D341Med (cell line): ENCODE data around the gene VEGFA.

ENCODE experiments used
- DNase-seq: peaks from one replicate; pipeline ENCODE4 v3.0.0; 2012; ENCODE audit warnings: low spot score

The VEGFA gene

DNA sequence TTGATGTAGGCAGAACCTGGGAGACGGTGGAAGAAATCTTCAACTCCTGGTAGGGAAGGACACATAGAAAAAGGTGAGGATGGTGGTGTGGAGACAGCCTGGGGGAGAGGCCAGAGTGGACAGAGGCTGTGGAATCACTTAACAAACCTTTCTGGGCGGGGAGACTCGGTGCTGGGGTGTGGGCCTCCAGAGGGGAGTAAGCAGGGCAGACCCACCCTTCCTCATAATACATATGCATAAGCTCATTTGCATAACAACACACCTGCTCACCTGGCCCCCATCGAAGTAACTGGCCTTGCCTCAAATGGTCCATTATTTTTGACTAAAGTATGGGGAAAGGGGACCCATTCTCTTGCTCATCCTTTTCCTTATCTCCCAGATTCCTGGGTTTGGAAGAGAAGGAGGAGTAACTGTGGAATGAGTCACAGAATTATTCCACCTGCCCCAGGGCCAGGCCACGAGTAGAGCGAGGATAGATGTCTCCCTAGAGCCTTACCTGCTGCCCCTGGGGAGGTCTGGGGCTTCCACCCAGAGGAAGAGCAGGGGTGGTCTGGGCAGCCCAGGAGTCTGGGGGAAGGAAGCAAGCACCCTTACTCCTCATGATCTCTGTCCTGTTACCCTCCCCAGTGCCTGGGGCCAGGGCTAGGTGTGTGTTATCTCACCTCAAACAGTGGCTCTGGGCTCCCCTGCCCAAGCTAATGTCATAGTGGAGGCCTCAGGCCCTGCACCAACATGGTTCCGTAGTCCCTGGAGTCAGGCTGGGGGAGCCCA, 10.7 kb upstream of the VEGFA start:
- DNase-seq = no peak

DNA sequence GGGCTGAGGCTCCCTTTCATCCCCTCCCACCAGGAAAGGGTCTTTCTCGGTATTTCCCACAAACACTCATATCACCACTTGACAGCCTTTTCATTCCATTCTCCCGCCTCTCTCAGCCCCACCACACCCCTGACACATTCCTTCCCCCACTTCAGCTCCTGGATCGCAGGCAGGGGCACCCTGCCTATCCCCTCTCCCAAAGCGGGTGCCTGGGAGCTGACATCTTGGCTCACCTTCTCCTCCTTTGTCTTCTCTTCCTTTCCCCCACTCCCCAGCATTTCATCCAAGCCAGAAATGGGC, 10.2 kb upstream of the VEGFA start:
- no peak for DNase-seq

GRCh38 chr6:43760210-43761168, 9.5 kb upstream of the VEGFA start:
- DNase-seq = no peak

DNA sequence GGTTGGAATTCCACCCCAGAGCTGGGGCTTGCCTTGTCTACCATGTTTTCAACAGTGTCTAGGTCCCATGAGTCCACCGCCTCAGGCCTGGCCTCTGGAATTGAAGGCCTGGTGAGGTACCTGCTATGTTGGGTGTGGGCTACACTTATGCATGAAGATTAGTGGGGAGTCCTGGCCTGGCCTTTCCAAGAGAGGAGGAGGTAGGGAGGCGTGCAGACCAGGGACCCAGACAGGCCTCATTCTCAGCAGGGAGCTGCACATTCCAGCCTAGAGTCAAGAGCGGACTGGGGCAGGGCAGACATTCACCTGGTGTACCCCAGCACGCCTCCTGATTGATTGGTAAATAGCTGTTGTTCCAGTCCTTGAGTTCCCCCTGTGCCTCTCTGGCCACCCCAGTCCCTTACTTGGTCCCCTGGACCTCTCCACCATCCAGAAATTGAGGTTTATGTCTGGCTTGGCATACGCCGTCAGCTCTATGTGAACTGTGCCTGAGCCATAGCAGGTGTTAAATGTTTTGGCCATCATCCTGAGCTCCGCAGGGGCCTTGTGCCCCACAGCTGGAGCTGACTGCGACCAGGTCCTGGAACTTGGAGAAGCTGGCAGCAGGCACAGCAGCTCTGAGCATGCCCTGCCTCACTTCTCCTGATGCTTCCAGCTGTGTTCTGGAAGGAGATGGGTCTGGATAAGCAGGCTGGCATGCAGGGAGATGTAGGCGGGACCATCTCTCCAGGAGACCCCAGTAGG, 8.2 kb upstream of the VEGFA start:
- DNase-seq = no peak

GRCh38 chr6:43762410-43762768, 7.6 kb upstream of the VEGFA start:
- no peak for DNase-seq

DNA sequence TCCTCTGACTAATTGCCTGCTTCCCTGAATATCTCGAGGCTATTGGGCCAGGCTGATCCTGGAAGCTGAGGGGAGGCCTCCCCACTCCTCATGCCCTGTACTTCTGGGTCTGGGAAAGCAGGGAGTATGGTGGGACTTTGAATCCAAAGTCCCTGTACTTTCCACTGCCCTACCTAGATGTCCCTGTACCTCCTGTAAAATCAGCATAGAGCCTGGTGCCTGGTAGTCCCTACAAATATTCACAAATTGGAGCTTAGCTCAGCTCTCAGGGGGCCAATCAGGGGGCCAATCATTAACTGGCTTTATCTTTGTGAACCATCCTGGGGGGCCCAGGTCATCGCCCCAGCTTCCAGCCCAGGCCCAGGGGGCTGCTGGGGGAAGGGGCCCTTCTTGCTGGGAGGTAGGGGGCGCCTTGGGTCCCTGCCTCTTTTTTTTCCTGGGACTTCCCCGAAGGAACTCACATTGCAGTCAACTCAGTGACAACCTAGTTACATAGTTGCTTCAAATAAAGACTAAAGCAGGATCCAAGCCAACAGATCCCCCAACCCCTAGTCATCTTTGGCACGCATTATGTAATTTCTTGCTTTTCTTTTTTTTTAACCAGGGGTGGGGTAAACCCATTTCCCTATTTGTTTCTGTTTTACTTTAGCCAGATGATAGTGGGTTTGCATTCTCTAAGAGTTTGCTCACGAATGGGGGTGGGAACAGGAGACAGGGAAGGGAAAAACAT, 6.9 kb upstream of the VEGFA start:
- DNase-seq = no peak

- no peak for DNase-seq
Measured at GRCh38 chr6:43763812-43764522, 6.0 kb upstream of the VEGFA start.

GRCh38 chr6:43764772-43765171, 5.2 kb upstream of the VEGFA start:
- DNase-seq = no peak

DNA sequence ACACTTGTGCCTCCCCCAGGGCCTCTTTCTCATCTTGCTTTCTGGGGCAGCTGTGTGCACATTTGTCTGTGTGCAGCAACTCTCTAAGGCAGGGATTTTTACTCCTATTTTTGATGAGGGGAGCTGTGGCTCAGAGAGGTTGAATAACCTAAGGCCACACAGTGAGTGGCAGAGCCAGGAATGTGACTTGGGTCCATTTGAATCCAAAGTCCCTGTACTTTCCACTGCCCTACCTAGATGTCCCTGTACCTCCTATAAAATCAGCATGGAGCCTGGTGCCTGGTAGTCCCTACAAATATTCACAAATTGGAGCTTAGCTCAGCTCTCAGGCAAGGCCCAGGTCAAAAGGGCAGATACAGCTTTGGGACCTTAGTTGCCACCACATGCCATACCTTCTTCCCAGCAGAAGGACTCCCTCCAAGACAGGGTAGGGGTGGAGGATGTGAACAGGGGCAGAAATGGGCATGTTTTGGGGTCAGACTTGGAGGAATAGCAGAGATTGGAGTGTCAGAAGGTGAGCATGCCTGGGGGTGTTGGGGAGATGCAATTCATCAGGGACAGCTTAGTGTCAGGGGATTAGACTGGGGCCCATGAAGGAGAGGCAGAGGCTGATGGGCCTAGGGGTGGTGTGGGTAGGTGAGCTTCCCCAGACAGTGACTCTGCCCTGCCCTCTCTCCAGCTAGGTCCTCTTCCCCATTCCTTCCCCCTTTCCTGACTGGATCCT, 4.1 kb upstream of the VEGFA start:
- no peak for DNase-seq

- no peak for DNase-seq
Measured at GRCh38 chr6:43766500-43766853, 3.5 kb upstream of the VEGFA start.

DNA sequence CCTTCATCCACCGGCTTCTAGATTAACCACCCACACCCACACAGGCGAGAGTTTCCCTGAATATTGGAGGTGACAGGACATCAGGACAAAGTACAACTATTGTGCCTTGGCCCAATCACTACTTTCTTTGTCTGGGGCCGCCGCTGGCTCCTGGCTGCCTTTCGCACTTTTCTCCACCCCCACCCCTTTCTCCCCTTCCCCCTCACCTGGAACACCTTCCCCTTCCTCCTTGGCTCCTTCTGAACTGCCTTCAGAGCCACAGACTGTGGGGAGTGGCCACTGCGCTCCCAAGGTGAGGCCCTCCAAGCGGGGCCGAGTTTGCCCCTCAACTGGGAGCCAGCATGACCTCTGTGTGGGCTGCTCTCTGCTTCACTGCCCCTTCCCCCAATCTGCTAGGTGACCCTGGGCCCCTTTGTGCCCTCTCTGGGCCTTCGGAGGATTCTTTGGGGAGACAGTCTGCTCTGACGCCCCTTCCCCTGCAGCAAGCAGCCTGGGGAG, 3.0 kb upstream of the VEGFA start:
- no peak for DNase-seq

DNA sequence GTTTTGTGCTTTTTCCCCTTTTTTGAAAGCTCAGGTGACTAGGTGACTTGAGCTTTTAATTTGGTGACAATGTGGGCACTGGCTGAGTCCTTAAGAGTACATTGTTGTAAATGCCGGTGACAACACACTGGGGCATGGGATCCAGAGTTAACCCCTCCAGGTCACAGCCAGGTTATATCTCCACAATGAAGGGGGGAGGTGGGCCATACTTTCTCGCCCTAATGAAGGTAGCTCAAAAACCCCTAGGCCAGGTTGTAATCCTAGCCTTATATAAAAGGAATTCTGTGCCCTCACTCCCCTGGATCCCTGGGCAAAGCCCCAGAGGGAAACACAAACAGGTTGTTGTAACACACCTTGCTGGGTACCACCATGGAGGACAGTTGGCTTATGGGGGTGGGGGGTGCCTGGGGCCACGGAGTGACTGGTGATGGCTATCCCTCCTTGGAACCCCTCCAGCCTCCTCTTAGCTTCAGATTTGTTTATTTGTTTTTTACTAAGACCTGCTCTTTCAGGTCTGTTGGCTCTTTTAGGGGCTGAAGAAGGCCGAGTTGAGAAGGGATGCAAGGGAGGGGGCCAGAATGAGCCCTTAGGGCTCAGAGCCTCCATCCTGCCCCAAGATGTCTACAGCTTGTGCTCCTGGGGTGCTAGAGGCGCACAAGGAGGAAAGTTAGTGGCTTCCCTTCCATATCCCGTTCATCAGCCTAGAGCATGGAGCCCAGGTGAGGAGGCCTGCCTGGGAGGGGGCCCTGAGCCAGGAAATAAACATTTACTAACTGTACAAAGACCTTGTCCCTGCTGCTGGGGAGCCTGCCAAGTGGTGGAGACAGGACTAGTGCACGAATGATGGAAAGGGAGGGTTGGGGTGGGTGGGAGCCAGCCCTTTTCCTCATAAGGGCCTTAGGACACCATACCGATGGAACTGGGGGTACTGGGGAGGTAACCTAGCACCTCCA, 2.2 kb upstream of the VEGFA start:
- no peak for DNase-seq

GRCh38 chr6:43768506-43768860, 1.5 kb upstream of the VEGFA start:
- no peak for DNase-seq

DNA sequence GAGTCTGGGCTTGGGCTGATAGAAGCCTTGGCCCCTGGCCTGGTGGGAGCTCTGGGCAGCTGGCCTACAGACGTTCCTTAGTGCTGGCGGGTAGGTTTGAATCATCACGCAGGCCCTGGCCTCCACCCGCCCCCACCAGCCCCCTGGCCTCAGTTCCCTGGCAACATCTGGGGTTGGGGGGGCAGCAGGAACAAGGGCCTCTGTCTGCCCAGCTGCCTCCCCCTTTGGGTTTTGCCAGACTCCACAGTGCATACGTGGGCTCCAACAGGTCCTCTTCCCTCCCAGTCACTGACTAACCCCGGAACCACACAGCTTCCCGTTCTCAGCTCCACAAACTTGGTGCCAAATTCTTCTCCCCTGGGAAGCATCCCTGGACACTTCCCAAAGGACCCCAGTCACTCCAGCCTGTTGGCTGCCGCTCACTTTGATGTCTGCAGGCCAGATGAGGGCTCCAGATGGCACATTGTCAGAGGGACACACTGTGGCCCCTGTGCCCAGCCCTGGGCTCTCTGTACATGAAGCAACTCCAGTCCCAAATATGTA, 957 bp upstream of the VEGFA start:
- no peak for DNase-seq

- peak; percentile 72 for DNase-seq
Measured at GRCh38 chr6:43770372-43771209, 580 bp downstream of the VEGFA start.

- peak; percentile 77 for DNase-seq
Measured at GRCh38 chr6:43771210-43771857, 1.3 kb downstream of the VEGFA start.

DNA sequence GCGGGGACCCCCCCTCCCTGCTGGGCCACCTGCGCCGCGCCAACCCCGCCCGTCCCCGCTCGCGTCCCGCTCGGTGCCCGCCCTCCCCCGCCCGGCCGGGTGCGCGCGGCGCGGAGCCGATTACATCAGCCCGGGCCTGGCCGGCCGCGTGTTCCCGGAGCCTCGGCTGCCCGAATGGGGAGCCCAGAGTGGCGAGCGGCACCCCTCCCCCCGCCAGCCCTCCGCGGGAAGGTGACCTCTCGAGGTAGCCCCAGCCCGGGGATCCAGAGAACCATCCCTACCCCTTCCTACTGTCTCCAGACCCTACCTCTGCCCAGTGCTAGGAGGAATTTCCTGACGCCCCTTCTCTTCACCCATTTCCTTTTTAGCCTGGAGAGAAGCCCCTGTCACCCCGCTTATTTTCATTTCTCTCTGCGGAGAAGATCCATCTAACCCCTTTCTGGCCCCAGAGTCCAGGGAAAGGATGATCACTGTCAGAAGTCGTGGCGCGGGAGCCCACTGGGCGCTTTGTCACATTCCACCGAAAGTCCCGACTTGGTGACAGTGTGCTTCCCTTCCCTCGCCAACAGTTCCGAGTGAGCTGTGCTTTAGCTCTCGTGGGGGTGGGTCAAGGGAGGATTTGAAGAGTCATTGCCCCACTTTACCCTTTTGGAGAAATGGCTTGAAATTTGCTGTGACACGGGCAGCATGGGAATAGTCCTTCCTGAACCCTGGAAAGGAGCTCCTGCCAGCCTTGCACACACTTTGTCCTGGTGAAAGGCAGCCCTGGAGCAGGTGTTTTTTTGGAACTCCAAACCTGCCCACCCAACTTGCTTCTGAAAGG, 2.1 kb downstream of the VEGFA start:
- DNase-seq = peak; percentile 86
